Effector memory CD8-positive, alpha-beta T cell (primary cell): ENCODE data around the gene CLK4.

ENCODE experiments used
- ATAC-seq: fragments of 150-1000 bp; cut with Tn5 transposase; replicated peaks from 2 replicates; pipeline ENCODE4 v1.10.0; 2021; ENCODE audit warnings: mild to moderate bottlenecking, moderate library complexity
- DNase-seq, 3 experiments: peaks; one replicate each; pipeline ENCODE4 v3.0.0; 2021
- H3K27ac Mint-ChIP-seq, 2 donors: one replicate each; pipeline ENCODE4 v1.8.0; 2022; ENCODE audit warnings: mild to moderate bottlenecking in 2 of 2, mixed read lengths in 2 of 2, moderate library complexity in 2 of 2
- H3K27me3 Mint-ChIP-seq, 2 donors: one replicate each; pipeline ENCODE4 v1.8.0; 2022; ENCODE audit warnings: mixed read lengths in 2 of 2
- H3K36me3 Mint-ChIP-seq: one replicate; pipeline ENCODE4 v1.8.0; 2022; ENCODE audit warnings: mild to moderate bottlenecking, moderate library complexity, mixed read lengths; ENCODE audit not compliant: insufficient read depth
- H3K4me1 Mint-ChIP-seq, 2 donors: one replicate each; pipeline ENCODE4 v1.8.0; 2022; ENCODE audit warnings: low read depth in 2 of 2, mixed read lengths in 2 of 2
- H3K4me3 Mint-ChIP-seq, 2 donors: one replicate each; pipeline ENCODE4 v1.8.0; 2022; ENCODE audit warnings: mild to moderate bottlenecking in 2 of 2, mixed read lengths in 2 of 2, moderate library complexity in 2 of 2
- H3K9me3 Mint-ChIP-seq, 2 donors: one replicate each; pipeline ENCODE4 v1.8.0; 2022; ENCODE audit warnings: mixed read lengths in 2 of 2

Gene CLK4

GRCh38 chr5:178573216-178573615, 53.6 kb downstream of the CLK4 start:
- Mint-ChIP-seq H3K9me3 (no peaks in the 10 kb centered on the region), H3K27ac (no peak overlapping the region), H3K36me3 (no peaks in the 10 kb centered on the region), H3K4me3 (no peak overlapping the region), H3K27me3 (peaks cover 40 to 63% of the 10 kb centered on the region in 2 donors), H3K4me1 (peaks cover 0 to 3% of the 10 kb centered on the region in 2 donors)
- ATAC-seq (no peak), DNase-seq (no peak)

DNA sequence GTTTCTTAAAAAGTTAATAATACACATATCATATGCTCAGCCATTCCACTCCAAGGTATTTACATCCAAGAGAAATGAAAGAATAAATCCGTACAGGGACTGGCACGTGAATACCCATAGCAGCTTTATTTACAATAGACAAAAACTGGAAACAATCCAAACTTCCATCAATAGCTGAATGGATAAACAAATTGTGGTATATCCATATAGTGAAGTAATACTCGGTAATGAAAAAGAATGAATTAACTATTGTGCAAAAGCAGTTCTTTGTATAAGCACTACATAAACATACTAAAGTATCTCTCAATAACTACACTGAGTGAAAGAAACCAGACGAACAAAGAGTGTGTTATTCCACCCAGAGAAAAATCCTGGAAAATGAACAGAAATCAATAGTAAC, 54.2 kb downstream of the CLK4 start:
- Mint-ChIP-seq H3K4me1 (peaks cover 0 to 3% of the 10 kb centered on the region in 2 donors), H3K27me3 (peaks cover 44 to 58% of the 10 kb centered on the region in 2 donors), H3K9me3 (no peaks in the 10 kb centered on the region), H3K36me3 (no peaks in the 10 kb centered on the region), H3K27ac (no peak overlapping the region), H3K4me3 (no peak overlapping the region)
- DNase-seq: no peak
- ATAC-seq: no peak

- H3K9me3 Mint-ChIP-seq: no peaks in the 10 kb centered on the region
- H3K27ac Mint-ChIP-seq: no peak overlapping the region
- H3K4me1 Mint-ChIP-seq: no peaks in the 10 kb centered on the region
Measured at GRCh38 chr5:178569485-178569884, 57.4 kb downstream of the CLK4 start.

GRCh38 chr5:178564811-178565550, 61.9 kb downstream of the CLK4 start:
- no peak for ATAC-seq
- Mint-ChIP-seq H3K27ac (no peak overlapping the region), H3K9me3 (no peaks in the 10 kb centered on the region), H3K27me3 (peaks cover 41 to 69% of the 10 kb centered on the region in 2 donors), H3K4me3 (no peak overlapping the region), H3K4me1 (no peaks in the 10 kb centered on the region), H3K36me3 (no peaks in the 10 kb centered on the region)
- DNase-seq: no peak

More at GRCh38 chr5:178569485-178569884, 57.4 kb downstream of the CLK4 start:
- no peak for DNase-seq
- no peaks in the 10 kb centered on the region for H3K36me3 Mint-ChIP-seq
- no peak for ATAC-seq
- H3K4me3 Mint-ChIP-seq: no peak overlapping the region
- peaks cover 45 to 57% of the 10 kb centered on the region in 2 donors for H3K27me3 Mint-ChIP-seq

GRCh38 chr5:178564397-178564796, 62.5 kb downstream of the CLK4 start:
- H3K4me1 Mint-ChIP-seq: no peaks in the 10 kb centered on the region

DNA sequence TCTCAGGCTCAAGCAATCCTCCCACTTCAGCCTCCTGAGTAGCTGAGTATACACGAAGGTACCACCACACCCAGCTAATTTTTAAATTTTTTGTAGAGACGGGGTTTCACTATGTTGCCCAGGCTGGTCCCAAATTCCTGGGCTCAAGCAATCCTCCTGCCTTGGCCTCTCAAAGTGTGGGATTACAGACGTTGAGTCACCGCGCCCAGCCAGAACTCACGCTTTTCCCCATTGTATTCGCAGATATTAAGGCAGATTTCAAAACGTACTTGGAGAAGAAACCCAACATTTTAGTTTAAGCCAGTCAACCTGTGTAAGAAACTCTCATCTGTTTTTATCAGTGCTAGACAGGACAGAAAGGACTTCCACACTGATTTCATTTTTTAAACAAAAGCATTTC, 63.2 kb downstream of the CLK4 start:
- H3K36me3 Mint-ChIP-seq: no peaks in the 10 kb centered on the region
- H3K27ac Mint-ChIP-seq: no peak overlapping the region
- peaks cover 40 to 75% of the 10 kb centered on the region in 2 donors for H3K27me3 Mint-ChIP-seq
- no peak overlapping the region for H3K4me3 Mint-ChIP-seq
- H3K9me3 Mint-ChIP-seq: no peaks in the 10 kb centered on the region
- no peak for ATAC-seq
- DNase-seq: no peak
- H3K4me1 Mint-ChIP-seq: no peaks in the 10 kb centered on the region

More at GRCh38 chr5:178564397-178564796, 62.5 kb downstream of the CLK4 start:
- ATAC-seq (no peak), DNase-seq (no peak)
- Mint-ChIP-seq H3K27ac (no peak overlapping the region), H3K9me3 (no peaks in the 10 kb centered on the region), H3K4me3 (no peak overlapping the region), H3K36me3 (no peaks in the 10 kb centered on the region), H3K27me3 (peaks cover 40 to 69% of the 10 kb centered on the region in 2 donors)

DNA sequence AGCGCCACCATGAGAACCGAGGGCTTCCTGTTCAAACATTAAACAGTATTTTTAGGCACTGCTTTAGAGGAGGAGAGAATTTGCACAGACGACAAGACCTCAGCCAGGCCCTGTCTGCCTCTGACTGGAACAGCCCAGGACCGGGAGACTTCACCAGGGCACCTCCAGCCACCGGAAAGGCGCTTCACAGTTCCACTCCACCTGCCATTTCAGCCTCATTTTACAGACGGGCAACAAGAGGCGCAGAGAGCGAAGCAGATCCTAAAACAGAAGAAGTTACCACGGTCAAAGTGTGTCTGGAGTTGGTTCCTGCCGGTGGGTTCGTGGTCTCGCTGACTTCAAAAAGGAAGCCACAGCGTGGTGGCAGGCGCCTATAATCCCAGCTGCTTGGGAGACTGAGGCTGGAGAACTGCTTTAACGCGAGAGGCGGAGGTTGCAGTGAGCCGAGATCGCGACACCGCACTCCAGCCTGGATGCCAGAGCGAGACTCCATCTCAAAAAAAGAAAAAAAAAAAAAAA, 65.0 kb downstream of the CLK4 start:
- no peak overlapping the region for H3K4me3 Mint-ChIP-seq
- no peak overlapping the region for H3K27ac Mint-ChIP-seq

DNA sequence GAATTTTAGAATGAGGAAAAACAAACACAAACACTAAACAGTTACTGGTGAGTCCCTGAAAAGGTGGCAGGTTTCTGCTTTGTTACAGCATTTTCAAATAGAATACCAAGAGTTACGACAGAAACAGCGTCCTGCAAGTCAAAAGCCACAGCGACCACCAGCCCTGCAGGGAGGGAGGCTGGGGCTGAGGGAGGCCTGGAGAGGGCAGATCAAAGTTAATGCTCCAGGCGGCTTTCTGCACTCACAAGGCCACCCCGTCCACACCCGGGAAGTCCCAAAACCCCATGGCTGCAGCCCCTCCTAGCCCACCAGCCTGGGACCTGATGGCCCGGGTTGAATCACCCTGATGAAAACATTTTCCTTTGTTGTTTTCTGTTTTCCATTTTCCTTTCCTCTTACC, 65.9 kb downstream of the CLK4 start:
- Mint-ChIP-seq H3K27ac (no peak overlapping the region), H3K4me3 (no peak overlapping the region), H3K36me3 (no peaks in the 10 kb centered on the region), H3K9me3 (no peaks in the 10 kb centered on the region), H3K4me1 (no peaks in the 10 kb centered on the region), H3K27me3 (peaks cover 34 to 83% of the 10 kb centered on the region in 2 donors)
- ATAC-seq: no peak
- no peak for DNase-seq

More for the DNA sequence above, 65.0 kb downstream of the CLK4 start:
- DNase-seq (no peak), ATAC-seq (no peak)
- no peaks in the 10 kb centered on the region for H3K36me3 Mint-ChIP-seq
- no peaks in the 10 kb centered on the region for H3K4me1 Mint-ChIP-seq
- no peaks in the 10 kb centered on the region for H3K9me3 Mint-ChIP-seq
- H3K27me3 Mint-ChIP-seq: peaks cover 31 to 86% of the 10 kb centered on the region in 2 donors

DNA sequence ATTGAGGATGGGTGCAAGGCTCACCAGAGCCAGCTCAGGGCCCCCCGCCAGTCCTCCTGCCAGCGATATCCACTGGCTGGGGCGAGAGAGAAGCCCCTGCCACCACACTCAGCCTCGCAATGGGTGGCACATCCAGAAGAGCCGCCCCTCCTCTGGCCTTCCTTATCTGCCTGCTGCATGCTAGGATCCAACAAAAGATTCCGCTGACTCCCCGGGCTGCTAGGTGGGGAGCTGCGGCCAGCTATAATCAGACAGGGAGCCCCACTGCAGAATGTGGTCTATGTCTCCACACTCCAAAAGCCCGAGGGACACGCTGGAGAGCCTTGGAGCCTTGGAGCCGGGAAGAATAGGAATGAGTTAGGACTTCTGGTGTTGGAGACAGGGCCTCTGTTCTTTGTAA, 69.4 kb downstream of the CLK4 start:
- no peak overlapping the region for H3K4me3 Mint-ChIP-seq
- peaks cover 3% of the 10 kb centered on the region for H3K36me3 Mint-ChIP-seq
- no peaks in the 10 kb centered on the region for H3K9me3 Mint-ChIP-seq
- no peak for DNase-seq
- peaks cover 45 to 80% of the 10 kb centered on the region in 2 donors for H3K27me3 Mint-ChIP-seq
- no peak overlapping the region for H3K27ac Mint-ChIP-seq
- no peaks in the 10 kb centered on the region for H3K4me1 Mint-ChIP-seq
- no peak for ATAC-seq

- no peaks in the 10 kb centered on the region for H3K9me3 Mint-ChIP-seq
- H3K4me1 Mint-ChIP-seq: no peaks in the 10 kb centered on the region
- peaks cover 3% of the 10 kb centered on the region for H3K36me3 Mint-ChIP-seq
- no peak overlapping the region for H3K27ac Mint-ChIP-seq
- ATAC-seq: no peak
- peaks cover 51 to 83% of the 10 kb centered on the region in 2 donors for H3K27me3 Mint-ChIP-seq
- no peak for DNase-seq
- no peak overlapping the region for H3K4me3 Mint-ChIP-seq
Measured at GRCh38 chr5:178555771-178556211, 71.1 kb downstream of the CLK4 start.

- H3K4me3 Mint-ChIP-seq: no peak overlapping the region
- peaks cover 51 to 75% of the 10 kb centered on the region in 2 donors for H3K27me3 Mint-ChIP-seq
Measured at GRCh38 chr5:178555005-178555404, 71.8 kb downstream of the CLK4 start.

GRCh38 chr5:178554311-178554710, 72.5 kb downstream of the CLK4 start:
- H3K4me3 Mint-ChIP-seq: no peak overlapping the region
- H3K9me3 Mint-ChIP-seq: no peaks in the 10 kb centered on the region
- no peaks in the 10 kb centered on the region for H3K4me1 Mint-ChIP-seq
- peaks cover 47 to 68% of the 10 kb centered on the region in 2 donors for H3K27me3 Mint-ChIP-seq
- H3K27ac Mint-ChIP-seq: no peak overlapping the region
- ATAC-seq: no peak
- H3K36me3 Mint-ChIP-seq: peaks cover 3% of the 10 kb centered on the region
- DNase-seq: no peak

More at GRCh38 chr5:178555005-178555404, 71.8 kb downstream of the CLK4 start:
- H3K27ac Mint-ChIP-seq: no peak overlapping the region
- H3K36me3 Mint-ChIP-seq: peaks cover 3% of the 10 kb centered on the region
- no peaks in the 10 kb centered on the region for H3K4me1 Mint-ChIP-seq
- DNase-seq: no peak
- ATAC-seq: no peak
- H3K9me3 Mint-ChIP-seq: no peaks in the 10 kb centered on the region

GRCh38 chr5:178553517-178553916, 73.3 kb downstream of the CLK4 start:
- Mint-ChIP-seq H3K27ac (no peak overlapping the region), H3K27me3 (peaks cover 43 to 60% of the 10 kb centered on the region in 2 donors), H3K36me3 (peaks cover 3% of the 10 kb centered on the region), H3K4me3 (no peak overlapping the region), H3K4me1 (no peaks in the 10 kb centered on the region), H3K9me3 (no peaks in the 10 kb centered on the region)
- DNase-seq (no peak), ATAC-seq (no peak)
